GM12864 (cell line): ENCODE measurements around the gene DNAJC9.

Source experiments
- DNase-seq: peaks from one replicate; pipeline ENCODE4 v3.0.0-alpha.2; 2011; ENCODE audit warnings: low read depth
- H3K4me3 ChIP-seq: 2 replicates; pipeline ENCODE4 v1.5.1; 2011; ENCODE audit warnings: mild to moderate bottlenecking, low read depth, low read length, control low read depth
- TF ChIP-seq, protein P1 (sequence below): IDR thresholded peaks from 2 replicates; pipeline ENCODE4 v1.5.1; 2011; ENCODE audit warnings: low read depth, mild to moderate bottlenecking, moderate library complexity, low read length, control low read depth, inconsistent platforms; ENCODE audit errors: missing control alignments

The DNAJC9 gene

DNA sequence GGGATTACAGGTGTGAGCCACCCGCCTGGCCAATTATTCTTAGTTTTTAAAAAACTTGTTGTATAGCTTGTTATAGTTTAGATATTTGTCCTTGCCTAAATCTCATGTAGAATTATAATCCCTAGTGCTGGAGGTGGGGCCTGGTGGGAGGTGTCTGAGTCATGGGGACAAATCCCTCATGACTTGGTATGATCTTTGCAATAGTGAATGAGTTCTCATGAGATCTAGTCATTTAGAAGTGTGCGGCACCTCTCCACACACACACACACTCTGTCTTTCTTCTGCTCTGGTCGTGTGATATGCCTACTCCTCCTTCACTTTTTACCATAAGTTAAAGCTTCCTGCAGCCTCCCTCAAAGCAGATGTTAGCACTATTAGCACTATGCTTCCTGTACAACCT, 42.0 kb downstream of the DNAJC9 start:
- H3K4me3 ChIP-seq: no peak overlapping the region
- TF ChIP-seq, protein P1, sequence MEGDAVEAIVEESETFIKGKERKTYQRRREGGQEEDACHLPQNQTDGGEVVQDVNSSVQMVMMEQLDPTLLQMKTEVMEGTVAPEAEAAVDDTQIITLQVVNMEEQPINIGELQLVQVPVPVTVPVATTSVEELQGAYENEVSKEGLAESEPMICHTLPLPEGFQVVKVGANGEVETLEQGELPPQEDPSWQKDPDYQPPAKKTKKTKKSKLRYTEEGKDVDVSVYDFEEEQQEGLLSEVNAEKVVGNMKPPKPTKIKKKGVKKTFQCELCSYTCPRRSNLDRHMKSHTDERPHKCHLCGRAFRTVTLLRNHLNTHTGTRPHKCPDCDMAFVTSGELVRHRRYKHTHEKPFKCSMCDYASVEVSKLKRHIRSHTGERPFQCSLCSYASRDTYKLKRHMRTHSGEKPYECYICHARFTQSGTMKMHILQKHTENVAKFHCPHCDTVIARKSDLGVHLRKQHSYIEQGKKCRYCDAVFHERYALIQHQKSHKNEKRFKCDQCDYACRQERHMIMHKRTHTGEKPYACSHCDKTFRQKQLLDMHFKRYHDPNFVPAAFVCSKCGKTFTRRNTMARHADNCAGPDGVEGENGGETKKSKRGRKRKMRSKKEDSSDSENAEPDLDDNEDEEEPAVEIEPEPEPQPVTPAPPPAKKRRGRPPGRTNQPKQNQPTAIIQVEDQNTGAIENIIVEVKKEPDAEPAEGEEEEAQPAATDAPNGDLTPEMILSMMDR: no peak
- no peak for DNase-seq
